NK-92 (cell line): Measurements from ENCODE around the gene EYS.

Experiments
- DNase-seq: peaks from one replicate; lab custom pipeline; 2025; ENCODE audit not compliant: unreplicated experiment; lab: John Stamatoyannopoulos, UW

EYS gene

GRCh38 chr6:65248101-65248610, 458.9 kb downstream of the EYS start:
- DNase-seq, result no peak

GRCh38 chr6:65231616-65232015, 475.4 kb downstream of the EYS start:
- no peak for DNase-seq

GRCh38 chr6:65229825-65230224, 477.2 kb downstream of the EYS start:
- no peak for DNase-seq

GRCh38 chr6:65221153-65221552, 485.9 kb downstream of the EYS start:
- DNase-seq, result no peak

- no peak for DNase-seq
Measured at GRCh38 chr6:65202738-65203137, 504.3 kb downstream of the EYS start.

- DNase-seq, result no peak
Measured at GRCh38 chr6:65199683-65200082, 507.3 kb downstream of the EYS start.

- DNase-seq, result no peak
Measured at GRCh38 chr6:65199121-65199520, 507.9 kb downstream of the EYS start.

- no peak for DNase-seq
Measured at GRCh38 chr6:65191471-65191870, 515.6 kb downstream of the EYS start.

GRCh38 chr6:65189236-65189881, 517.7 kb downstream of the EYS start:
- DNase-seq, result no peak

GRCh38 chr6:65186826-65187225, 520.2 kb downstream of the EYS start:
- no peak for DNase-seq

- no peak for DNase-seq
Measured at GRCh38 chr6:65182681-65183080, 524.3 kb downstream of the EYS start.

GRCh38 chr6:65170273-65170672, 536.8 kb downstream of the EYS start:
- no peak for DNase-seq

GRCh38 chr6:65161661-65162060, 545.4 kb downstream of the EYS start:
- no peak for DNase-seq

GRCh38 chr6:65157025-65157424, 550.0 kb downstream of the EYS start:
- no peak for DNase-seq

GRCh38 chr6:65155083-65155482, 551.9 kb downstream of the EYS start:
- DNase-seq, result no peak

- DNase-seq, result no peak
Measured at GRCh38 chr6:65149841-65150240, 557.2 kb downstream of the EYS start.

- no peak for DNase-seq
Measured at GRCh38 chr6:65148839-65149238, 558.2 kb downstream of the EYS start.

- no peak for DNase-seq
Measured at GRCh38 chr6:65135567-65135966, 571.5 kb downstream of the EYS start.

- DNase-seq, result no peak
Measured at GRCh38 chr6:65126667-65127066, 580.4 kb downstream of the EYS start.

- DNase-seq, result no peak
Measured at GRCh38 chr6:65123521-65123920, 583.5 kb downstream of the EYS start.

- no peak for DNase-seq
Measured at GRCh38 chr6:65117817-65118409, 589.1 kb downstream of the EYS start.

GRCh38 chr6:65116326-65116725, 590.7 kb downstream of the EYS start:
- DNase-seq, result no peak

GRCh38 chr6:65113581-65113980, 593.4 kb downstream of the EYS start:
- no peak for DNase-seq
